Activated CD4-positive, alpha-beta T cell treated with anti-CD3 and anti-CD28 coated beads for 36 hours (primary cell): ENCODE results near the gene DPEP3. TPM values are rescaled to one million over a fixed set of nuclear protein-coding genes. Genes with fewer than 3 reads are reported as not detected.

Experiments
- ATAC-seq: fragments of 200-7000 bp; cut with Tn5 transposase; one replicate; pipeline ENCODE4 v1.10.0; 2021; ENCODE audit warnings: mild to moderate bottlenecking, moderate library complexity
- CTCF ChIA-PET: fragments of 350-600 bp; sonication (Branson Sonifier 250); formaldehyde crosslinking; loops from one replicate; lab custom pipeline; 2021; ENCODE audit warnings: antibody characterized with exemption; lab: Charles Lee
- POLR2A ChIA-PET: fragments of 350-600 bp; sonication (Branson Sonifier 250); formaldehyde crosslinking; loops from one replicate; lab custom pipeline; 2021; ENCODE audit warnings: antibody characterized with exemption, inconsistent platforms; lab: Charles Lee
- DNase-seq: peaks from one replicate; pipeline ENCODE4 v3.0.0-alpha.2; 2020
- H3K27ac Mint-ChIP-seq: one replicate; pipeline ENCODE4 v1.8.0; 2021; ENCODE audit warnings: mixed read lengths
- H3K27me3 Mint-ChIP-seq: one replicate; pipeline ENCODE4 v1.8.0; 2021; ENCODE audit warnings: mixed read lengths
- H3K36me3 Mint-ChIP-seq: one replicate; pipeline ENCODE4 v1.8.0; 2021; ENCODE audit warnings: low read depth, mixed read lengths
- H3K4me1 Mint-ChIP-seq: one replicate; pipeline ENCODE4 v1.8.0; 2021; ENCODE audit warnings: mixed read lengths
- H3K4me3 Mint-ChIP-seq: one replicate; pipeline ENCODE4 v1.8.0; 2021; ENCODE audit warnings: mild to moderate bottlenecking, moderate library complexity, mixed read lengths
- H3K9me3 Mint-ChIP-seq: one replicate; pipeline ENCODE4 v1.8.0; 2021; ENCODE audit warnings: low read depth, mixed read lengths
- intact Hi-C, 2 experiments: fragments of 100-400 bp; cut with DNase I in 1 of 2; cut with micrococcal nuclease in 1 of 2; formaldehyde crosslinking; loops; one replicate each; pipeline versions ENCODE4 v1.14.2 to v1.15.1; 2022 to 2024; cut with DNase I, micrococcal nuclease
- total RNA-seq, 2 experiments: library from RNA; stranded (reverse); gene quantifications; one replicate each; pipeline ENCODE4 v1.2.3, GENCODE V29; 2021

The DPEP3 gene
- total RNA-seq, 2 experiments from 2014 or later: 0.11 TPM; not detected in 1

GRCh38 chr16:67957622-67958021, 22.7 kb downstream of the DPEP3 start:
- CTCF ChIA-PET: interaction anchor here (1.0 kb wide), 1 partner anchor 16 kb away, joined by 3 read pairs; no protein-coding TSS in a partner anchor
- peaks cover 9% of the 10 kb centered on the region for H3K36me3 Mint-ChIP-seq
- ATAC-seq (no peak), DNase-seq (no peak)
- POLR2A ChIA-PET: no interaction called here
- no peaks in the 10 kb centered on the region for H3K9me3 Mint-ChIP-seq
- H3K27ac Mint-ChIP-seq: no peak overlapping the region
- intact Hi-C loops: no loop called here
- H3K4me3 Mint-ChIP-seq: no peak overlapping the region
- H3K4me1 Mint-ChIP-seq: no peaks in the 10 kb centered on the region
- no peaks in the 10 kb centered on the region for H3K27me3 Mint-ChIP-seq

GRCh38 chr16:67954421-67955196, 25.7 kb downstream of the DPEP3 start:
- Mint-ChIP-seq H3K9me3 (no peaks in the 10 kb centered on the region), H3K4me1 (no peaks in the 10 kb centered on the region), H3K27ac (no peak overlapping the region), H3K4me3 (no peak overlapping the region), H3K36me3 (peaks cover 3% of the 10 kb centered on the region), H3K27me3 (no peaks in the 10 kb centered on the region)
- ChIA-PET POLR2A (no interaction called here), CTCF (no interaction called here)
- no peak for ATAC-seq
- intact Hi-C loops: no loop called here
- no peak for DNase-seq

- Mint-ChIP-seq H3K9me3 (no peaks in the 10 kb centered on the region), H3K36me3 (peaks cover 3% of the 10 kb centered on the region), H3K27ac (no peak overlapping the region), H3K27me3 (no peaks in the 10 kb centered on the region), H3K4me3 (no peak overlapping the region), H3K4me1 (no peaks in the 10 kb centered on the region)
- POLR2A ChIA-PET: no interaction called here
- CTCF ChIA-PET: interaction anchor here (0.6 kb wide), 1 partner anchor 132 kb away, joined by 3 read pairs; no protein-coding TSS in a partner anchor
- DNase-seq (no peak), ATAC-seq (no peak)
- intact Hi-C loops: no loop called here
These were observed 26.5 kb downstream of the DPEP3 start for GRCh38 chr16:67953641-67954375.

GRCh38 chr16:67951485-67951884, 28.8 kb downstream of the DPEP3 start:
- ATAC-seq (no peak), DNase-seq (no peak)
- no peak overlapping the region for H3K4me3 Mint-ChIP-seq
- H3K36me3 Mint-ChIP-seq: peaks cover 3% of the 10 kb centered on the region
- no peaks in the 10 kb centered on the region for H3K4me1 Mint-ChIP-seq
- H3K27ac Mint-ChIP-seq: no peak overlapping the region
- ChIA-PET CTCF (no interaction called here), POLR2A (interaction anchor here (0.6 kb wide), 1 partner anchor 97 kb away, joined by 3 read pairs; no protein-coding TSS in a partner anchor)
- H3K9me3 Mint-ChIP-seq: no peaks in the 10 kb centered on the region
- no peaks in the 10 kb centered on the region for H3K27me3 Mint-ChIP-seq
- intact Hi-C loops: no loop called here

GRCh38 chr16:67950335-67950843, 29.9 kb downstream of the DPEP3 start:
- Mint-ChIP-seq H3K4me3 (no peak overlapping the region), H3K27ac (no peak overlapping the region), H3K4me1 (no peaks in the 10 kb centered on the region), H3K9me3 (no peaks in the 10 kb centered on the region), H3K27me3 (no peaks in the 10 kb centered on the region), H3K36me3 (peaks cover 9% of the 10 kb centered on the region)
- ATAC-seq: no peak
- POLR2A ChIA-PET: interaction anchor here (0.9 kb wide), 1 partner anchor 11 kb away, joined by 4 read pairs; no protein-coding TSS in a partner anchor
- intact Hi-C loops: no loop called here
- CTCF ChIA-PET: interaction anchor here (0.6 kb wide), 1 partner anchor 403 kb away, joined by 3 read pairs; no protein-coding TSS in a partner anchor
- DNase-seq: no peak

- H3K4me3 Mint-ChIP-seq: no peak overlapping the region
- H3K9me3 Mint-ChIP-seq: no peaks in the 10 kb centered on the region
- ChIA-PET POLR2A (interaction anchor here (0.9 kb wide), 1 partner anchor 10 kb away, joined by 4 read pairs; no protein-coding TSS in a partner anchor), CTCF (interaction anchor here (0.7 kb wide), 1 partner anchor 16 kb away, joined by 3 read pairs; no protein-coding TSS in a partner anchor)
- peaks cover 9% of the 10 kb centered on the region for H3K36me3 Mint-ChIP-seq
- intact Hi-C loops: no loop called here
- H3K27ac Mint-ChIP-seq: no peak overlapping the region
- DNase-seq (no peak), ATAC-seq (no peak)
- H3K27me3 Mint-ChIP-seq: no peaks in the 10 kb centered on the region
- no peaks in the 10 kb centered on the region for H3K4me1 Mint-ChIP-seq
These were observed 30.7 kb downstream of the DPEP3 start for GRCh38 chr16:67949645-67950044.

- H3K4me1 Mint-ChIP-seq: no peaks in the 10 kb centered on the region
- H3K36me3 Mint-ChIP-seq: peaks cover 9% of the 10 kb centered on the region
- ChIA-PET CTCF (no interaction called here), POLR2A (no interaction called here)
- ATAC-seq: no peak
- peak; percentile 7 for DNase-seq
- intact Hi-C loops: no loop called here
- H3K27ac Mint-ChIP-seq: no peak overlapping the region
- H3K27me3 Mint-ChIP-seq: no peaks in the 10 kb centered on the region
- H3K4me3 Mint-ChIP-seq: no peak overlapping the region
- H3K9me3 Mint-ChIP-seq: no peaks in the 10 kb centered on the region
These were observed 32.3 kb downstream of the DPEP3 start for GRCh38 chr16:67948015-67948414.

- H3K27ac Mint-ChIP-seq: no peak overlapping the region
- intact Hi-C loops: no loop called here
- peaks cover 9% of the 10 kb centered on the region for H3K36me3 Mint-ChIP-seq
- H3K4me1 Mint-ChIP-seq: peaks cover 2% of the 10 kb centered on the region
- no peaks in the 10 kb centered on the region for H3K9me3 Mint-ChIP-seq
- ChIA-PET POLR2A (interaction anchor here (0.7 kb wide), 1 partner anchor 145 kb away, joined by 8 read pairs; no protein-coding TSS in a partner anchor), CTCF (interaction anchor here (0.6 to 1.4 kb wide), 3 partner anchors 23 to 130 kb away, joined by 3 read pairs; no protein-coding TSS in a partner anchor)
- no peaks in the 10 kb centered on the region for H3K27me3 Mint-ChIP-seq
- no peak for DNase-seq
- H3K4me3 Mint-ChIP-seq: no peak overlapping the region
- ATAC-seq: no peak
These were observed 33.2 kb downstream of the DPEP3 start for GRCh38 chr16:67946966-67947558.

- ChIA-PET POLR2A (no interaction called here), CTCF (interaction anchor here (1.4 kb wide), 2 partner anchors 46 to 129 kb away, joined by 3 read pairs; no protein-coding TSS in a partner anchor)
- no peak for DNase-seq
- H3K27ac Mint-ChIP-seq: no peak overlapping the region
- no peaks in the 10 kb centered on the region for H3K27me3 Mint-ChIP-seq
- no peak overlapping the region for H3K4me3 Mint-ChIP-seq
- intact Hi-C loops: no loop called here
- ATAC-seq: no peak
- H3K4me1 Mint-ChIP-seq: peaks cover 7% of the 10 kb centered on the region
- H3K9me3 Mint-ChIP-seq: no peaks in the 10 kb centered on the region
- peaks cover 6% of the 10 kb centered on the region for H3K36me3 Mint-ChIP-seq
These were observed 34.1 kb downstream of the DPEP3 start for GRCh38 chr16:67946128-67946569.

- intact Hi-C loops: no loop called here
- CTCF ChIA-PET: no interaction called here
- POLR2A ChIA-PET: no interaction called here
These were observed 34.8 kb downstream of the DPEP3 start for GRCh38 chr16:67945392-67945933.

More at GRCh38 chr16:67945392-67945933, 34.8 kb downstream of the DPEP3 start:
- peaks cover 6% of the 10 kb centered on the region for H3K36me3 Mint-ChIP-seq
- no peaks in the 10 kb centered on the region for H3K27me3 Mint-ChIP-seq
- no peak overlapping the region for H3K27ac Mint-ChIP-seq
- H3K4me3 Mint-ChIP-seq: no peak overlapping the region
- ATAC-seq (no peak), DNase-seq (no peak)
- no peaks in the 10 kb centered on the region for H3K9me3 Mint-ChIP-seq
- H3K4me1 Mint-ChIP-seq: peaks cover 7% of the 10 kb centered on the region
